NCI-H187 (cell line): ENCODE results near the gene CMPK1.
A peak's percentile ranks its signal among the peaks of the same experiment; 100 is the strongest.
"Not testable (repeated sequence)": the region's sequence is repeated elsewhere in the genome, so short reads cannot be mapped to it uniquely, and the experiment has no call there.

Source experiments
- DNase-seq, 2 experiments: peaks; one replicate each; lab custom pipeline; 2025; lab: John Stamatoyannopoulos, UW

CMPK1 gene, protein sequence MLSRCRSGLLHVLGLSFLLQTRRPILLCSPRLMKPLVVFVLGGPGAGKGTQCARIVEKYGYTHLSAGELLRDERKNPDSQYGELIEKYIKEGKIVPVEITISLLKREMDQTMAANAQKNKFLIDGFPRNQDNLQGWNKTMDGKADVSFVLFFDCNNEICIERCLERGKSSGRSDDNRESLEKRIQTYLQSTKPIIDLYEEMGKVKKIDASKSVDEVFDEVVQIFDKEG

GRCh38 chr1:47333578-47333921 lies at the start of gene CMPK1:
Gene CMPK1, plus strand, starts transcription at chr1:47333790. Its CDS starts 156 bp downstream, at chr1:47333946.
- peak; percentile 57 to 65 for DNase-seq

DNA sequence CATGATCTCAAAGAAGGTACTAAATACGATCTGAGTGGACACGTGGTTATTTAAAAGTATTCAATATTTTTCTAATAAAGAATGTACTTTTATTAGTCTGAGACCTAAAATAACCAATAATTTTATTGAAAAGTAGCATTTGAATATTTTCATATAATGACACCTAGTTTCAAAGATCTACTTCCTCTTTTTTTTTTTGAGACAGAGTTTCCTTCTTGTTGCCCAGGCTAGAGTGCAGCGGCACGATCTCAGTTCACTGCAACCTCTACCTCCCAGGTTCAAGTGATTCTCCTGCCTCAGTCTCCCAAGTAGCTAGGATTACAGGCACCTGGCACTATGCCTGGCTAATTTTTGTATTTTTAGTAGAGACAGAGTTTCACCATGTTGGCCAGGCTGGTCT lies 45.5 kb upstream of the CMPK1 start:
- not testable (repeated sequence) for DNase-seq

GRCh38 chr1:47294863-47295262 lies 38.7 kb upstream of the CMPK1 start:
- DNase-seq: not testable (repeated sequence)

DNA sequence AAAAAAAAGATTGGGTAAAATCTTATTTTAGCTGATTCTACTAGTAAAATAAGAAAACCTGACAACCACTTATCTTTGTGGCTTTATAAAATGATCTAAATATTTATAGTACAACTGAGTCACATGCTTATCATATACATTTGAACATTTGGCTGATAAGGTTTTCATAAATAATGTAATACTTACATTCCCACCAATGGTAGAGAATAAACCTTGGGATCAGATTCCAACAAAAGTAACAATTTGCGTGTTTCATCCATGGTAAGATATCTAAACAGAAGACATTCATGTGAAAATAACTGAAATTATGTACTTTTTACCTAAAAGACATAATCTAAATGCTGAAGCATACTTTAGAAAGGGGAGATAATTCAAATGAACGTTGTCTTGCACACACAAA lies 38.0 kb upstream of the CMPK1 start:
- DNase-seq: no peak

DNA sequence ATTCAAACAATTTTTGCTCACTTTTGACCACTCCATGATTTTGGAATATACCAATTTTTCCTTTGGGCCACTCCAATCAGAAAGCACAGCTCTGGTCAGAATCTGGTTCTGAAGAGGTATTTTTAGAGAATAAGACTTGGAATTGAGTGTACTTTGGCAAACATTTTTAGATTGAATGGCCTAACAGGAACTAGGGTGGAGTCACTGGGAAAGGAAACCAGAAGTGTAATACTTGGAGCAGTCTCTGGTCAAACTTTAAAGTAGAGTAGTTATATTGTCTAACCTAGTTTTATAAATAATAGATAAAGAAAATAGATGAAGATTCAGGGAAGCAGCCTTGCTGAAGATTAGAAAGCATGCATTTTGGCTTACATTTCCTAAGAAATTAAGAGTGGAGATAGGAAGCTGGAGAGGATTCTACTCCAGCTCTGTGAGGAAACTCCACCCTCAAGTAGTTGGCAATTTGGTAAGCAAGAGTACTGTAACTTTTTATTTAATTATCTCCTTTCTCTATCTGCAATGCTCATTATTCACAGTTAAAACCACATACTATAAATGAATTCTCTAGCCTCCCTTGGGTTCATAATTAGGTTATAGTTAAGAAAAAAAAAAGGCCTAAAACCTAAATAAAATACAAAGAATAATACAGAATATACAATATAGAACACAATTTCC lies 35.4 kb upstream of the CMPK1 start:
- no peak for DNase-seq

GRCh38 chr1:47302472-47302871 lies 31.1 kb upstream of the CMPK1 start:
- DNase-seq: no peak

- no peak for DNase-seq
Observed at GRCh38 chr1:47309427-47309826, 24.2 kb upstream of the CMPK1 start.

DNA sequence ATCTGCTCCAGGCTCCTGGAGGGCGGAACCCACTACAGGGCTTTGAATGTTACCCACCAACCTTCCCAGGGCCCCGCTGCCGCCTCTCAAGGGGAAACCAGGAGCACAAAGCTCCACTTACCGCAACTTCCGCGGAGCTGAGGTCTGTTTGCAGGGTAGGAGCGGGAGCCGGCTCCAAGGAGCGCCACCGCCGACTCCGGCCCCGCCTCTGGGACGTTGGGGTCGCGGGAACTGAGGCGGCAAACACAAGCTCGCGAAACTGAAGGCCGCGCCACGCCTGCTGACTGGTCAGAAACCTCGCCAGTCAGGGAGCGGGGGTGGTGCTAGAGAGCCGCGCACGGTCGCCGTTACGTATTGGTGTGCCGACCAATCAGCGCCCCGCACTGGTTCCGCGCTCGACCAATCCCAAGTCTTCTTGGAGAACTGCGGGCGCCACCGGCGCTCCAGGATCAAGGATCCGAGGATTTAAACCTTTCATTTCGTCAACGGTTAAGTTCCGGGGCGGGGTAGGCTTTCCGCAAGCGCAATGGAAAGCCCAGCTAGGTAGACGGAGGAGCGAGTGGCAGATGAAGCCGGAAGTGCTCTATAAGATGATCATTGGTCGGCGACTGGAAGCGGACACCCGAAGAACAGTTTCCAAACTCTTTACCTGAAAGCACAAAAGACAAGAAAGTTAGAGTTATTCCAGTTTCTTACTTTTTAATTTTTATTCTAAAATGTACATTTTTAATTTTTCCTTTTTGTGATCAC lies 19.5 kb upstream of the CMPK1 start, which contains the start of gene STIL:
STIL (minus strand) TSS at position 233 of the 750 bp plus-strand sequence. CDS start 3,828 bp downstream, outside the sequence.
- peak; percentile 96 to 97 for DNase-seq

DNA sequence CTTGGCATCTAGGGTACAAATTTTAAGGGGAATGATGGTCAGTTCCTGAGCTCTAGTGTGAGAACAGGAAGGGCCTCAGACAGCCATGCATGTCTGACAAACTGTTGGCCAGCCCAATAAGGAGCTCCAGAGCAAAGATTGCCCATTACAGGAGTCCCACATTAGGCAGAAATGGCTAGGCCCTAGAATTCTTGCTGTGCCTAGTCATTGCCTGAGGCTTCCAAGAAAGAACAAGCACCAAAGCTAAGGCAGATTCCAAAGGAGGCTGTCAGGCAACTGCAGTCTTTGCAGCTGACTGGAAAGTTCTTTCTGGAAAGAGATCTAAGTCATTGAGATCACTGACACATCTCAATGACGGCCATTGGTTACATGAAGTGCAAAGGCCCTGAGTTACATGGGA lies 15.7 kb upstream of the CMPK1 start:
- no peak for DNase-seq

DNA sequence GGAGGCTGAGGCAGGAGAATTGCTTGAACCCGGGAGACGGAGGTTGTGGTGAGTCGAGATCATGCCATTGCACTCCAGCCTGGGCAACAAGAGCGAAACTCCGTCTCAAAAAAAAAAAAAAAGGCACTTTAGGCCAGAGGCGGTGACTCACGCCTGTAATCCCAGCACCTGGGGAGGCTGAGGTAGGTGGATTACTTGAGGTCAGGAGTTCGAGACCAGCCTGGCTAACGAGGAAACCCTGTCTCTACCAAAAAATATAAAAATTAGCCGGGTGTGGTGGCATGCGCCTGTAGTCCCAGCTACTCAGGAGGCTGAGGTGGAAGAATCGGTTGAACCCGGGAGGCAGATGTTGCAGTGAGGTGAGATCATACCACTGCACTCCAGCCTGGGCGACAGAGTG lies 13.6 kb upstream of the CMPK1 start:
- DNase-seq: not testable (repeated sequence)

DNA sequence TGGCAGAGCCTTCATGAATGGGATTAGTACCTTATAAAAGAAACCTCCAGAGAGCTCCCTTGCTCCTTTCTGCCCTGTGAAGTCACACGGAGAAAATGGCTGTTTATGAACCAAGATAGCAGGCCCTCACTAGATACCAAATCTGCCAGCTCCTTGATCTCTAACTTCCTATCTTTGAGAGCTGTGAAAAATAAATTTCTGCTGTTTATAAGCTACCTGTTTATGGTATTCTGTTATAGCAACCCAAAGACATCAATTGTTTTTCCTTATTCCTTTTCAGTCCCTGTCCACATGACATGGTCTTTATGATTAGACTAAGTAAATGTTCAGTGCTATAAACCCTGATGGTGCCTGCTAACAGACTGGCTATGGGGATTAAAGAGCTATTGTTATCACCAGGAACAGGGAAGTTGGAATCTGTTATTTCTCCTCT lies 10.0 kb upstream of the CMPK1 start:
- DNase-seq: no peak

GRCh38 chr1:47324682-47325081 lies 8.9 kb upstream of the CMPK1 start:
- DNase-seq: no peak

- DNase-seq: no peak
Observed at GRCh38 chr1:47325528-47325927, 8.1 kb upstream of the CMPK1 start.

- no peak for DNase-seq
Observed at GRCh38 chr1:47326271-47326670, 7.3 kb upstream of the CMPK1 start.

DNA sequence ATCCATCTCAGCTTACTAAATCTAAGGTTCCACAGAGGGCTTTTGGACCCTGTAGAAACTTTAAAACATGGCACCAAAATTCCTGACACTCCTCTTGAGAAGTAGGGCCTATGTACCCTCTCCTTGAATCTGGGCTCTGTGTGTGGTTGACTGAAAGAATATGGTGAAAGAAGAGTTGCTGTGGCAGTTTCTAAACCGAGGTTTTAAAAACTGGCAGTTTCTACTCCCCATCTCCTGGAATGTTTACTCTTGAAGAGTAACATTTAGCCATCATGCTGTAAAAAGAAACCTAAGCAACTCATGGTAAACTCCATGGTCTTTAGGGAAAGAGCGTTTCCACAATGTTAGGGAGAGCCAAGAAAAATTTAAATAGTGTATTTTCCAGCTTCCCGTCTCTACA lies 4.6 kb upstream of the CMPK1 start:
- no peak for DNase-seq

GRCh38 chr1:47330212-47330611 lies 3.4 kb upstream of the CMPK1 start:
- DNase-seq: no peak

GRCh38 chr1:47331875-47332274 lies 1.7 kb upstream of the CMPK1 start:
- no peak for DNase-seq

DNA sequence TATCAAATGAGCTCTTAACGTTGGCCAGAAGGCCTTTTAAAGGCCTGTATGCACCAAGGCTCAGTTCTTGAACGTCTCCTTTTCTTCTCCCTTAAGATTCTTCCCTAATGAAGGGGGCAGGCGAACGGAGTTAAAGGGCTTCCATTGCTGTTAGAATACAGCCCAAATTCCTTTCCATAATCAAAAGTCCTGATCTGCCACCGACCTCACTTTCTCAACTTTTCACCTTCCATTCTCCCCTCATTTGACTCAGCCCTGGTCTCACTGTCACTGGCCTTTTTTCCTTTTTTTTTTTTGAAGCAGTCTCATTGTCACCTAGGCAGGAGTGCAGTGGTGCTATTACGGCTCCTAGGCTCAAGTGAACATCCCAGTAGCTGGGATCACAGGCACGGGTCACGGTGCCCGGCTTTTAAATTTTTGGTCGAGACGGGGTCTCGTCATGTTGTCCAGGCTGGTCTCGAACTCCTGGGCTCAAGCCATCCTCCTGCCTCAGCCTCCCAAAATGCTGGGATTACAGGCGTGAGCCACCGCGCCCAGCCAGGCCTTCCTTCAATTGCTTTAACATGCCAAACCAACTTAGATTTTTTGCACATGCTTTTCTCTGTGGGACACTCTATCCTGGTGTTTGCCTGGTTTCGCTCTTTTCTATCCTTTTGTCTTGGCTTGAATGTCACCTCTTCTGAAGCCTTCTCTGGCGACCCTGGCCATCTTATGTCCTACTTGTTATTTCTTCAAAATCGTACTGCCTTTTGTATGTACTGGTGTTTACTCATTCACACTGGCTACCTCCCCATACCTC lies 612 bp upstream of the CMPK1 start:
- DNase-seq: no peak

- peak; percentile 53 to 65 for DNase-seq
Observed at GRCh38 chr1:47333922-47334764, 553 bp downstream of the CMPK1 start.

DNA sequence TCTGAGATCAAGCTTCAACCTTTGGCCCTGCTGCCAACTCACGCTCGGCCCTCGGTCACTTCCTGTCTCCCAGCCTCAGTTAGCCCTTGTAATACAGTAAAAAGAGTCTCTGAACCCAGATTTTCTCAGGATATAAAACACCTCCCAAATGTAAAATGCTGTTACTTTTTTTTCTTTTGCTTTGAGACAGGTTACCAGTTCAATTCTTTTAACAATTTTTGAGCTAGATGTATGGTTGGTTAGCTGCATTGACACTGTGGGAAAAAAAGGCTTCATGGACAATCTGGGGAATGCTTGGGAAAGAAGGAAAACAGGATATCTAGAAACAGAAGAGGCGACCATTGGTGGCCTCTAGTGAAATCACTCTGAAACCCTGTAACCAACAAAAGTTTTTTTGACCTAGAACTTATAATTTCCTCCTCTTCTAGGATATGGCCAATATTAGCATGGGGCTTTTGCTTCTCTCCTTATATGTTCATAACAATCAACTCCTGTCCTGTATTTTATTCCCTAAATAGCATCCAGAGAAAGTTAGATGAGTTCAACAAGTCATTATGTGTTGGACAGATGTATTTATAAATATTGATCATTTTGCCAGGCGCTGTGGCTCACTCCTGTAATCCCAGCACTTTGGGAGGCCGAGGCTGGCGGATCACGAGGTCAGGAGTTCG lies 1.3 kb downstream of the CMPK1 start:
- no peak for DNase-seq

- DNase-seq: no peak
Observed at GRCh38 chr1:47337350-47337749, 3.8 kb downstream of the CMPK1 start.
